HFFc6 (cell line): Measurements from ENCODE around the gene GNAZ. TPM values are rescaled to one million over a fixed set of nuclear protein-coding genes. Genes with fewer than 3 reads are reported as not detected.

ENCODE experiments used
- DNase-seq: peaks from one replicate; pipeline ENCODE4 v3.0.0-alpha.2; 2018
- H3K27ac Mint-ChIP-seq: 2 replicates; pipeline ENCODE4 v1.8.0; 2020; ENCODE audit warnings: mild to moderate bottlenecking, mixed read lengths
- H3K27me3 Mint-ChIP-seq: 2 replicates; pipeline ENCODE4 v1.8.0; 2021; ENCODE audit warnings: mild to moderate bottlenecking, moderate library complexity, mixed read lengths; ENCODE audit not compliant: insufficient read depth
- H3K36me3 Mint-ChIP-seq: 2 replicates; pipeline ENCODE4 v1.8.0; 2021; ENCODE audit warnings: low read depth, mixed read lengths
- H3K4me1 Mint-ChIP-seq: 2 replicates; pipeline ENCODE4 v1.8.0; 2020; ENCODE audit warnings: low read depth, mixed read lengths
- H3K4me3 Mint-ChIP-seq: 2 replicates; pipeline ENCODE4 v1.8.0; 2020; ENCODE audit warnings: mild to moderate bottlenecking, moderate library complexity, mixed read lengths
- H3K9me3 Mint-ChIP-seq: 2 replicates; pipeline ENCODE4 v1.8.0; 2020; ENCODE audit warnings: mild to moderate bottlenecking, mixed read lengths
- CTCF ChIP-seq: fragments of 200-600 bp; sonication (generic); IDR thresholded peaks from 2 replicates; pipeline ENCODE4 v1.5.0; 2021; ENCODE audit warnings: antibody characterized with exemption, mild to moderate bottlenecking
- total RNA-seq, 6 experiments: library from RNA; stranded (reverse); fragmentation: NEBNext Ultra II Directional; extraction: Animal tissue kit (Norgen Biotek cat#: 25700); gene quantifications; 2 replicates in 1 of 6; 3 replicates in 5 of 6; pipeline ENCODE4 v1.2.3, GENCODE V29; 2021

GNAZ gene
- total RNA-seq, 6 experiments from 2014 or later: 19.0 to 22.5 (median 20.1) TPM

DNA sequence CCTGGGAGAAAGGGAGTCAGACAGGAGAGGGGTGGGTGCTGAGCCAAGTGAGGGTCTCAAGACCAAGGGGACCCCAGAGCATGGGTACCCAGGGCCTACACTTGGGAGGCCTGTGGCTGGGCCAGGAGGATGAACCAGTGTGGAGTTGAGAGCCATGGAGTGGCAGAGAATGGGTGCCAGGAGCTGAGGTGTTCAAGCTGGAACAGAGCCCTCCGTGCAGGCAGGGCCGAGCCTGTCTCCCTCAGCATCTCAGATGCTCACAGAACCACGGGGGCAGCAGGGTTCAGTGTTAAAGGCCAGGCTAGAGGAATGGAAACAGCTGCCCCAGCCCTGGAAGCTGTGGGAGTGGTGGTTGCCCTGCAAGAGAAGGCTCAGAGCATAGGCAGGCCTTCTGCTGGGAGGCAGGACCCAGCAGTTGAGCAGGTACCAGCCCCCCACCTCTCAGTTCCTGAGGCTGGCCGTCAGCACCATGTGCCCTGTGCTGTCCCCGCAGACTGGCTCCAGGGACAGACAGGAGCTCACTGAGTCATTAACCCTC lies 39.2 kb downstream of the GNAZ start:
- Mint-ChIP-seq H3K27ac (no peak overlapping the region), H3K27me3 (no peaks in the 10 kb centered on the region; the same call in 1 of the 2 replicates), H3K36me3 (no peaks in the 10 kb centered on the region), H3K9me3 (no peaks in the 10 kb centered on the region), H3K4me1 (no peaks in the 10 kb centered on the region), H3K4me3 (no peak overlapping the region)
- TF ChIP-seq CTCF: no peak
- no peak for DNase-seq

DNA sequence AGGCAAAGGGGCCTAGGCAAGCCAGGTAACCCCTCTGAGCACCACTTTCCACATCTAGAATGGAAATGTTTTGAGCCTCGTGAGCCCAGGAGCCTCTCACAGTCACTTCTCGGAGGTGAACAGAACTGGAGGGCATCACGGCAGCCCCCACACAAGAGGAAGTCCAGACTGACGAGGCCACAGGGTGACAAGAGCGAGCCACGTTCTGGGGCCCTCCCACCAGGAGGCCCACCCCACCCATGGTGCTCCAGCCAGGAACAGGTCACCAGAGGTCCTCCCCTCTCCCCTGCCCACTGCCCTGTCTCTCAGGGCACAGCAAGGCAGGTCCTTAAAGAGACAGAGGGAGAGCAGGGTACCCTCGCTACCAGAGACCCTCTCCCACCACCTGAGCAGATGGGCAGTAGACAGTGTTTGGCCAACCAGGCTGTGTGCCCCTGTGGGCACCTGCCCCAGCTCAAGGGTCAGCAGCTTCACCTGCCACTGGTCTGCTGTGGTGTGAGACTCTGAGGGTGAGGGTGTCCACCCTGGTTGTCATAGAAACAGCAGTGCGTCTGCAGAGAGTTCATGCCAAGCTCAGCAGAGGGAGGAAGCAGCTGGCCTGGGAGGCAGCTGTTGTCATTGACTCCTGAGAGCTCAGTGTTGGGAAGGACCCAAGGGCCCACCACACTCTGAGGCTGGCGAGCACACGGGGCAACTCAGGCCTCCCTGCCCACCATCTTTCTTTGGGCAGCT lies 40.0 kb downstream of the GNAZ start:
- H3K27me3 Mint-ChIP-seq: no peaks in the 10 kb centered on the region; the same call in 1 of the 2 replicates
- no peak for DNase-seq
- no peak for TF ChIP-seq CTCF
- H3K4me3 Mint-ChIP-seq: no peak overlapping the region
- H3K9me3 Mint-ChIP-seq: no peaks in the 10 kb centered on the region
- H3K27ac Mint-ChIP-seq: no peak overlapping the region
- H3K36me3 Mint-ChIP-seq: no peaks in the 10 kb centered on the region
- no peaks in the 10 kb centered on the region for H3K4me1 Mint-ChIP-seq

- no peak for TF ChIP-seq CTCF
- Mint-ChIP-seq H3K36me3 (no peaks in the 10 kb centered on the region), H3K27me3 (no peaks in the 10 kb centered on the region; the same call in 1 of the 2 replicates), H3K4me3 (no peak overlapping the region), H3K9me3 (no peaks in the 10 kb centered on the region), H3K4me1 (no peaks in the 10 kb centered on the region), H3K27ac (no peak overlapping the region)
- no peak for DNase-seq
Observed at GRCh38 chr22:23110922-23111527, 40.7 kb downstream of the GNAZ start.

DNA sequence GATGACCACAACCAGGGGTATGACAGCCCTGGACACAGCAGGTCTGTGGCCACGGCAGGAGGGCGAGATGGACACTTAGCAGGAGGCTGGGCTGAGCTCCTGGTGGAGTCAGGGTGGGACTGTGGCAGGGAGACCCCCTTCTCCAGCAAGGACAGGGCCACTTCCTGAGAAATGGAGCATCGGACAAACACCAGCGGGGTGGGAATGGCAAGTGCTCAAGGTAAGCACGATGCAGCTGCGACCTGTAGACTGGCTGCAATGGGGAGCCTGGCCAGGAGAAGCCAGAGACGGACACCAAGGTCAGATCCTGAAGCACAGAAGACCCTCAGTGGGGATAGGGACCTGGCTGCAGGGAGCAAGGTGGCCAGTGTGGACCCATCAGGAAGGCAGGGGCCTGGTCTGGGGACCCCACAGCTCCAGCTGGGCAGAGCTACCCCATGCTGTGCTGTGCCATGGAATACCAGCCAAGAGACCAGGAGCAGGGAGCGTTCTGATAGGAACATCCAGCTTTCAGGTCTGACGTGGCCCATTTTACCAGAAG lies 42.2 kb downstream of the GNAZ start:
- H3K27ac Mint-ChIP-seq: no peak overlapping the region
- no peak for DNase-seq
- H3K4me1 Mint-ChIP-seq: no peaks in the 10 kb centered on the region
- no peak for TF ChIP-seq CTCF
- H3K36me3 Mint-ChIP-seq: no peaks in the 10 kb centered on the region
- H3K9me3 Mint-ChIP-seq: no peaks in the 10 kb centered on the region
- H3K27me3 Mint-ChIP-seq: no peaks in the 10 kb centered on the region; the same call in 1 of the 2 replicates
- H3K4me3 Mint-ChIP-seq: no peak overlapping the region

DNA sequence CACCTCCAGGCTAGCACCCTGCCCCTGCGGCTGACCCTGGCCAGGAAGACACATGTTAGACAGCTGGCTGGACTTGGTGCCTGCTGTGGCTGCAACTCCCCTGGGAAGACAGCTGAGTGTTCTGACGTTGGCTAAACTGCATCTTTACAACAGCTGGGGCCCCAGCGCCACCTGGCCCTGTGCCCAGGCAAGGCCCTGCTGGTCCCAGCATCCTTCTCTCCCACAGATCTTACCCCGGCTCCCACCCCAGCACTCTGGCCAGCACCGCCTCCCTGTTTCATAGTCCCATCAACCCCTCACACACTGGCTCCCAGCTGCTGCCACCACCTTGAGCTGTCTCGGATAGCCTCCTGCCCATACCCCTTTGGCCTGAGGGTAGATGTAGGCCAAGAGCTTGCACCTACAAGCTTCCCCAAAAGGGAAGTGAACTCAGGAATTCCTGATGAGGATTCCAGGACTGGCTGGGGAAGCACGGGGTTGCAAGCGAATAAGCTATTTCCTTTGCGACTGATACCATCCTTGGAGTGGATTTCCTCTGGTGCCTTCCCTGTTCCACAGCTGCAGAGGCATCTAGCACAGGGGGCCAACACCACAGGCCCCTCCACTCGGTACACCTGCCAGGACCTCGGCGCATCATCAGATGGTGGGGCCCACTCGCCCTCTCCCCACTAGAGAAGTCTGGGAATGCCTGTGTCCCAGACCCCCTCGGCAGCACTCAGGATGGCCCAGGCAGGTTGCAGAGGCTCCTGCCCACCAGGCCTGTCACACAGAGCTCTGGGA lies 42.9 kb downstream of the GNAZ start:
- H3K4me1 Mint-ChIP-seq: no peaks in the 10 kb centered on the region
- no peak overlapping the region for H3K27ac Mint-ChIP-seq
- no peaks in the 10 kb centered on the region for H3K36me3 Mint-ChIP-seq
- no peak for TF ChIP-seq CTCF
- H3K9me3 Mint-ChIP-seq: no peaks in the 10 kb centered on the region
- DNase-seq: no peak
- H3K4me3 Mint-ChIP-seq: no peak overlapping the region
- H3K27me3 Mint-ChIP-seq: no peaks in the 10 kb centered on the region; the same call in 1 of the 2 replicates
